ENCODE measurements around the gene SPN.

The SPN gene

GRCh38 chr16:29668267-29668666 is 5.2 kb downstream of the SPN start:
- no peak overlapping the region for H3K4me3 ChIP-seq (replicated peaks; ENCODE audit: low read depth, low read length)
- no peak for TF ChIP-seq CTCF (IDR thresholded peaks at IDR 0.05; ENCODE audit: insufficient read depth, low read length, poor library complexity, severe bottlenecking)
- H3K36me3 ChIP-seq (ENCODE audit: control insufficient read depth, insufficient read depth, low read length) = peaks cover 14% of the 10 kb centered on the region

GRCh38 chr16:29673501-29673900 is 10.5 kb downstream of the SPN start:
- H3K4me3 ChIP-seq (replicated peaks; ENCODE audit: low read depth, low read length) = no peak overlapping the region
- peaks cover 4% of the 10 kb centered on the region for H3K36me3 ChIP-seq (ENCODE audit: control insufficient read depth, insufficient read depth, low read length)
- DNase-seq (ENCODE audit: extremely low read depth, insufficient read length) = no peak
- TF ChIP-seq CTCF (IDR thresholded peaks at IDR 0.05; ENCODE audit: insufficient read depth, low read length, poor library complexity, severe bottlenecking) = no peak
- no peaks in the 10 kb centered on the region for H3K27me3 ChIP-seq (replicated peaks; ENCODE audit: control insufficient read depth, insufficient read depth, low read length)

More at GRCh38 chr16:29668267-29668666, 5.2 kb downstream of the SPN start:
- no peaks in the 10 kb centered on the region for H3K27me3 ChIP-seq (replicated peaks; ENCODE audit: control insufficient read depth, insufficient read depth, low read length)
- DNase-seq (ENCODE audit: extremely low read depth, insufficient read length) = no peak

GRCh38 chr16:29674188-29674587 is 11.1 kb downstream of the SPN start:
- DNase-seq (ENCODE audit: extremely low read depth, insufficient read length) = no peak
- H3K36me3 ChIP-seq (ENCODE audit: control insufficient read depth, insufficient read depth, low read length) = peaks cover 4% of the 10 kb centered on the region
- no peak for TF ChIP-seq CTCF (IDR thresholded peaks at IDR 0.05; ENCODE audit: insufficient read depth, low read length, poor library complexity, severe bottlenecking)

GRCh38 chr16:29675811-29676643 is 13.0 kb downstream of the SPN start:
- H3K36me3 ChIP-seq (ENCODE audit: control insufficient read depth, insufficient read depth, low read length) = peaks cover 4% of the 10 kb centered on the region
- H3K27me3 ChIP-seq (replicated peaks; ENCODE audit: control insufficient read depth, insufficient read depth, low read length) = no peaks in the 10 kb centered on the region
- DNase-seq (ENCODE audit: extremely low read depth, insufficient read length) = no peak
- H3K4me3 ChIP-seq (replicated peaks; ENCODE audit: low read depth, low read length) = no peak overlapping the region
- TF ChIP-seq CTCF (IDR thresholded peaks at IDR 0.05; ENCODE audit: insufficient read depth, low read length, poor library complexity, severe bottlenecking) = no peak

More at GRCh38 chr16:29674188-29674587, 11.1 kb downstream of the SPN start:
- Histone ChIP-seq H3K4me3 (replicated peaks; ENCODE audit: low read depth, low read length) (no peak overlapping the region), H3K27me3 (replicated peaks; ENCODE audit: control insufficient read depth, insufficient read depth, low read length) (no peaks in the 10 kb centered on the region)

- no peak for DNase-seq (ENCODE audit: extremely low read depth, insufficient read length)
- no peaks in the 10 kb centered on the region for H3K36me3 ChIP-seq (ENCODE audit: control insufficient read depth, insufficient read depth, low read length)
- no peak overlapping the region for H3K4me3 ChIP-seq (replicated peaks; ENCODE audit: low read depth, low read length)
- H3K27me3 ChIP-seq (replicated peaks; ENCODE audit: control insufficient read depth, insufficient read depth, low read length) = no peaks in the 10 kb centered on the region
- TF ChIP-seq CTCF (IDR thresholded peaks at IDR 0.05; ENCODE audit: insufficient read depth, low read length, poor library complexity, severe bottlenecking) = no peak
These were observed 14.1 kb downstream of the SPN start for GRCh38 chr16:29676989-29677785.

Data from GM06990 (cell line).